IMR-90 (cell line): ENCODE results near the gene USP5. TPM values are rescaled to one million over a fixed set of nuclear protein-coding genes. Genes with fewer than 3 reads are reported as not detected.

Source experiments
- ATAC-seq: fragments of 200-7000 bp; cut with Tn5 transposase; 2 replicates; pipeline ENCODE4 v1.9.1; 2020; ENCODE audit warnings: low read depth, mild to moderate bottlenecking, moderate library complexity
- BruUV-seq: library from RNA; stranded (reverse); fragments of 400-500 nt; replicated peaks from 2 replicates; lab custom pipeline; 2021; lab: Mats Ljungman, UMichigan
- CTCF ChIA-PET: fragments of 300-600 bp; formaldehyde crosslinking; extraction: SDS; loops from one replicate; lab custom pipeline; 2021; ENCODE audit warnings: antibody characterized with exemption; lab: Yijun Ruan, JAX
- POLR2A ChIA-PET: fragments of 300-600 bp; sonication (Branson Sonifier 250); formaldehyde crosslinking; loops from one replicate; lab custom pipeline; 2022; ENCODE audit warnings: antibody characterized with exemption; ENCODE audit not compliant: unreplicated experiment; lab: Charles Lee
- DNase-seq: peaks from one replicate; pipeline ENCODE4 v3.0.0; 2013
- H2AFZ ChIP-seq: replicated peaks from 2 replicates; pipeline ENCODE3; 2013; ENCODE audit warnings: low read length, mild to moderate bottlenecking; ENCODE audit not compliant: poor library complexity
- H2AK5ac ChIP-seq: 2 replicates; pipeline ENCODE4 v1.6.1; 2013; ENCODE audit warnings: low read depth, low read length, inconsistent platforms
- H2AK9ac ChIP-seq: replicated peaks from 2 replicates; pipeline ENCODE3; 2013; ENCODE audit warnings: mild to moderate bottlenecking, low read depth, low read length, moderate library complexity; ENCODE audit not compliant: poor library complexity
- H2BK120ac ChIP-seq: 2 replicates; pipeline ENCODE4 v1.6.1; 2013; ENCODE audit warnings: low read depth, low read length, inconsistent platforms
- H2BK15ac ChIP-seq: 3 replicates; pipeline ENCODE4 v1.6.1; 2013; ENCODE audit warnings: low read depth, low read length, inconsistent platforms
- H2BK20ac ChIP-seq: 2 replicates; pipeline ENCODE4 v1.6.1; 2013; ENCODE audit warnings: low read depth, mild to moderate bottlenecking, inconsistent platforms, low read length, moderate library complexity
- H2BK5ac ChIP-seq: 2 replicates; pipeline ENCODE4 v1.6.1; 2013; ENCODE audit warnings: mild to moderate bottlenecking, low read depth, low read length, inconsistent platforms; ENCODE audit not compliant: poor library complexity, severe bottlenecking
- H3K14ac ChIP-seq: replicated peaks from 2 replicates; pipeline ENCODE4 v1.6.1; 2013; ENCODE audit warnings: low read depth, low read length, inconsistent platforms
- H3K18ac ChIP-seq: 2 replicates; pipeline ENCODE4 v1.6.1; 2013; ENCODE audit warnings: low read depth, low read length, control low read depth
- H3K23ac ChIP-seq: 2 replicates; pipeline ENCODE4 v1.6.1; 2013; ENCODE audit warnings: low read depth, low read length, inconsistent platforms
- H3K27ac ChIP-seq: 2 replicates; pipeline ENCODE4 v1.5.1; 2013; ENCODE audit warnings: mild to moderate bottlenecking, control low read depth, low read length; ENCODE audit not compliant: insufficient read depth
- H3K27me3 ChIP-seq: 2 replicates; pipeline ENCODE4 v1.6.1; 2013; ENCODE audit warnings: low read length; ENCODE audit not compliant: control insufficient read depth, insufficient read depth
- H3K36me3 ChIP-seq: 2 replicates; pipeline ENCODE4 v1.6.1; 2013; ENCODE audit warnings: low read length, mixed read lengths; ENCODE audit not compliant: control insufficient read depth, insufficient read depth
- H3K4ac ChIP-seq: 2 replicates; pipeline ENCODE4 v1.6.1; 2013; ENCODE audit warnings: low read depth, low read length, inconsistent platforms
- H3K4me1 ChIP-seq: 2 replicates; pipeline ENCODE4 v1.6.1; 2013; ENCODE audit warnings: low read length, mixed read lengths; ENCODE audit not compliant: control insufficient read depth, insufficient read depth
- H3K4me2 ChIP-seq: 2 replicates; pipeline ENCODE4 v1.6.1; 2013; ENCODE audit warnings: low read depth, mild to moderate bottlenecking, control low read depth, low read length, moderate library complexity
- H3K4me3 ChIP-seq: 2 replicates; pipeline ENCODE4 v1.5.1; 2013; ENCODE audit warnings: low read depth, mild to moderate bottlenecking, control low read depth, low read length, moderate library complexity; ENCODE audit not compliant: insufficient read depth
- H3K56ac ChIP-seq: 2 replicates; pipeline ENCODE4 v1.6.1; 2013; ENCODE audit warnings: low read length, inconsistent platforms; ENCODE audit not compliant: insufficient read depth; ENCODE audit errors: extremely low read depth
- H3K79me1 ChIP-seq, 2 experiments: 2 replicates each; pipeline ENCODE4 v1.6.1; 2013; ENCODE audit warnings: low read length in 2 of 2, inconsistent platforms in 1 of 2, low read depth in 1 of 2
- H3K9ac ChIP-seq: 2 replicates; pipeline ENCODE4 v1.6.1; 2013; ENCODE audit warnings: low read depth, low read length, control low read depth
- H3K9me1 ChIP-seq: 2 replicates; pipeline ENCODE4 v1.6.1; 2013; ENCODE audit warnings: low read length, inconsistent platforms; ENCODE audit not compliant: insufficient read depth
- H3K9me3 ChIP-seq: 2 replicates; pipeline ENCODE4 v1.6.1; 2013; ENCODE audit warnings: low read length; ENCODE audit not compliant: control insufficient read depth, insufficient read depth
- H4K20me1 ChIP-seq: 2 replicates; pipeline ENCODE4 v1.6.1; 2013; ENCODE audit warnings: low read length, inconsistent platforms; ENCODE audit not compliant: insufficient read depth
- H4K5ac ChIP-seq: 2 replicates; pipeline ENCODE4 v1.6.1; 2013; ENCODE audit warnings: mild to moderate bottlenecking, low read depth, low read length, control low read depth
- H4K8ac ChIP-seq, 2 experiments: 2 replicates each; pipeline ENCODE4 v1.6.1; 2013; ENCODE audit warnings: low read depth in 2 of 2, low read length in 2 of 2, control low read depth in 1 of 2, inconsistent platforms in 1 of 2
- H4K91ac ChIP-seq: 2 replicates; pipeline ENCODE4 v1.6.1; 2013; ENCODE audit warnings: low read depth, low read length, inconsistent platforms; ENCODE audit not compliant: insufficient read depth
- CTCF ChIP-seq: conservative IDR thresholded peaks from 2 replicates; pipeline ENCODE4 v1.5.1; 2012; ENCODE audit warnings: mild to moderate bottlenecking, low read depth, low read length, improper control_type of control experiment
- ELK1 ChIP-seq: fragments of 150-350 bp; IDR thresholded peaks from 2 replicates; pipeline ENCODE4 v1.6.1; 2016; ENCODE audit warnings: low read depth, mild to moderate bottlenecking, low read length, moderate library complexity, borderline replicate concordance
- MAZ ChIP-seq: IDR thresholded peaks from 2 replicates; pipeline ENCODE4 v1.6.1; 2012; ENCODE audit warnings: low read depth, mild to moderate bottlenecking, low read length, improper control_type of control experiment, moderate library complexity, borderline replicate concordance
- MXI1 ChIP-seq: IDR thresholded peaks from 2 replicates; pipeline ENCODE4 v1.6.1; 2012; ENCODE audit warnings: low read depth, mild to moderate bottlenecking, low read length, moderate library complexity, borderline replicate concordance
- NFE2L2 ChIP-seq: fragments of 150-350 bp; IDR thresholded peaks from 2 replicates; pipeline ENCODE4 v1.6.1; 2016; ENCODE audit warnings: low read depth, mild to moderate bottlenecking, low read length
- RAD21 ChIP-seq: IDR thresholded peaks from 2 replicates; pipeline ENCODE4 v1.6.1; 2012; ENCODE audit warnings: low read length, improper control_type of control experiment
- RCOR1 ChIP-seq: IDR thresholded peaks from 2 replicates; pipeline ENCODE4 v1.6.1; 2012; ENCODE audit warnings: mild to moderate bottlenecking, low read length, improper control_type of control experiment; ENCODE audit not compliant: insufficient replicate concordance
- RFX5 ChIP-seq: IDR thresholded peaks from 2 replicates; pipeline ENCODE4 v1.8.0; 2012; ENCODE audit warnings: low read depth, mild to moderate bottlenecking, low read length, moderate library complexity
- SMC3 ChIP-seq: fragments of 150-350 bp; IDR thresholded peaks from 2 replicates; pipeline ENCODE4 v1.6.1; 2016; ENCODE audit warnings: low read depth, mild to moderate bottlenecking, antibody characterized with exemption, low read length, moderate library complexity
- WGBS, 2 experiments: methylation state at CpG; one replicate each; pipeline versions ENCODE4 v1.1.5 to v1.1.7; 2013; ENCODE audit warnings: missing lambda C conversion rate in 2 of 2; ENCODE audit not compliant: insufficient read length in 1 of 2; ENCODE audit errors: extremely low coverage in 2 of 2; 5-methylcytosine and 5-hydroxymethylcytosine counted together
- dilution Hi-C: fragments of 300-500 bp; cut with HindIII; formaldehyde crosslinking; loops from one replicate; pipeline ENCODE4 v1.14.3; 2018; ENCODE audit warnings: low sequenced_read_pairs; ENCODE audit not compliant: unreplicated experiment
- in situ Hi-C: fragments of 300-500 bp; cut with MboI; formaldehyde crosslinking; loops from 3 replicates; pipeline ENCODE4 v1.14.3; 2019; ENCODE audit warnings: low sequenced_read_pairs, inconsistent platforms, mixed read lengths
- intact Hi-C: fragments of 100-400 bp; cut with micrococcal nuclease; formaldehyde crosslinking; loops from 2 replicates; pipeline ENCODE4 v1.10.0; 2022
- polyA plus RNA-seq, 3 experiments: library from polyadenylated mRNA; depleted of rRNA; stranded (reverse); fragments of >200 nt; gene quantifications; 2 replicates each; pipeline ENCODE4 v1.2.3, GENCODE V29; 2012; ENCODE audit warnings: low replicate concordance in 1 of 3
- total RNA-seq: library from RNA; depleted of rRNA; stranded (reverse); fragments of >200 nt; gene quantifications from 2 replicates; pipeline ENCODE4 v1.2.3, GENCODE V29; 2012

USP5 gene
- total and polyA plus RNA-seq, 2 of the 4 experiments (the other 2 are of a cell fraction): 69.7 to 125 TPM

- Histone ChIP-seq H3K9me1 (peaks cover 6% of the 10 kb centered on the region), H2BK20ac (no peak overlapping the region), H2AK9ac (peak overlapping the region; percentile 94), H4K8ac (peak overlapping the region in 1 of 2 experiments; percentile 78; a peak in 1 of 4 replicates), H4K20me1 (peaks cover 9% of the 10 kb centered on the region; the same call in 1 of the 2 replicates), H3K36me3 (peaks cover 3% of the 10 kb centered on the region), H3K4ac (peak overlapping the region; percentile 68), H2BK120ac (0 out of 2 replicates have a peak overlapping the region, but pooled peaks have one; percentile 4), H3K23ac (peak overlapping the region; percentile 19), H3K14ac (peak overlapping the region; percentile 67), H3K27ac (no peak overlapping the region), H4K91ac (peak overlapping the region; percentile 38; the same call in 1 of the 2 replicates), H3K9me3 (no peaks in the 10 kb centered on the region), H2AFZ (peak overlapping the region; percentile 89), H4K5ac (no peak overlapping the region; the same call in 1 of the 2 replicates), H3K27me3 (peaks cover 2% of the 10 kb centered on the region; the same call in 1 of the 2 replicates), H3K4me2 (peak overlapping the region; percentile 73), H3K79me1 (peaks cover 11 to 52% of the 10 kb centered on the region in 2 experiments; a peak in 3 of 4 replicates), H2BK5ac (no peak overlapping the region), H3K9ac (no peak overlapping the region), H3K4me1 (peaks cover 25% of the 10 kb centered on the region), H3K56ac (no peak overlapping the region), H2AK5ac (peak overlapping the region; percentile 69), H3K4me3 (peak overlapping the region; percentile 18; the same call in 1 of the 2 replicates), H3K18ac (no peak overlapping the region), H2BK15ac (no peak overlapping the region)
- no TSS peak for BruUV-seq
- TF ChIP-seq MAZ: peak; percentile 51
- TF ChIP-seq RFX5: no peak
- TF ChIP-seq NFE2L2: no peak
- peak; percentile 97 for TF ChIP-seq CTCF
- TF ChIP-seq ELK1: no peak
- TF ChIP-seq RCOR1: peak; percentile 30
- TF ChIP-seq RAD21: peak; percentile 96
- peak; percentile 24; the same call in 1 of the 2 replicates for TF ChIP-seq MXI1
- TF ChIP-seq SMC3: peak; percentile 81
- ChIA-PET CTCF (interaction anchor here (1.0 kb wide), 1 partner anchor 59 kb away, joined by 4 read pairs; the partner anchor contains the start of gene PTMS), POLR2A (no interaction called here)
- intact Hi-C loops: loop anchor here (1.0 to 5.0 kb wide), 6 partner anchors 47 to 209 kb away; partner anchors contain the start of genes MLF2 and ZNF384
- peak; percentile 47 for ATAC-seq
- in situ Hi-C loops: loop anchor here (5.0 to 10.0 kb wide), 2 partner anchors 73 to 211 kb away; partner anchors contain the start of gene MLF2
- dilution Hi-C loops: no loop called here
- peak; percentile 84 for DNase-seq
- WGBS, 2 experiments: 18% methylated on average over 2 of the region's 19 CpGs; no CpG with 5 or more reads in 1 of the 2 experiments
Observed at GRCh38 chr12:6825398-6826124, 26.4 kb upstream of the USP5 start.
